Right lobe of liver (tissue), 6 donors: ENCODE data around the gene LCN2. TPM values are rescaled to one million over a fixed set of nuclear protein-coding genes. Genes with fewer than 3 reads are reported as not detected.

Experiments
- ATAC-seq, 4 donors: fragments of 200-7000 bp; cut with Tn5 transposase; one replicate each; pipeline ENCODE4 v1.9.1; 2020; ENCODE audit warnings: mild to moderate bottlenecking in 4 of 4, moderate library complexity in 4 of 4
- DNase-seq, 3 donors: peaks; one replicate each; pipeline ENCODE4 v3.0.0-alpha.2; 2020
- H3K27ac ChIP-seq, 3 donors: fragments of 200-600 bp; one replicate each; pipeline ENCODE4 v1.8.0; 2022
- H3K27me3 ChIP-seq, 2 donors: fragments of 200-600 bp; one replicate each; pipeline ENCODE4 v1.8.0; 2022
- H3K36me3 ChIP-seq, 4 donors: fragments of 200-600 bp; sonication (generic) in 1 of 4; one replicate each; pipeline versions ENCODE4 v1.5.1 to v1.8.0; 2017 to 2022; ENCODE audit warnings: control low read depth in 1 of 4
- H3K4me1 ChIP-seq, 4 donors: fragments of 200-600 bp; sonication (generic) in 1 of 4; one replicate each; pipeline versions ENCODE4 v1.5.1 to v1.8.0; 2017 to 2022; ENCODE audit warnings: control low read depth in 1 of 4
- H3K4me3 ChIP-seq, 3 donors: fragments of 200-600 bp; one replicate each; pipeline ENCODE4 v1.8.0; 2022
- H3K9me3 ChIP-seq, 4 donors: fragments of 200-600 bp; sonication (generic) in 1 of 4; one replicate each; pipeline versions ENCODE4 v1.5.1 to v1.8.0; 2017 to 2022; ENCODE audit warnings: control low read depth in 1 of 4
- CTCF ChIP-seq, 4 donors: fragments of 200-600 bp in 3 of 4; fragments of 450-650 bp in 1 of 4; IDR thresholded peaks; one replicate each; pipeline versions ENCODE4 v1.5.1 to v1.8.0; 2016 to 2022; ENCODE audit warnings: antibody characterized with exemption in 4 of 4, mild to moderate bottlenecking in 2 of 4
- POLR2A ChIP-seq: fragments of 450-650 bp; IDR thresholded peaks from one replicate; pipeline ENCODE4 v1.6.1; 2017; ENCODE audit warnings: antibody characterized with exemption, mild to moderate bottlenecking
- WGBS: methylation state at CpG from one replicate; pipeline ENCODE4 v1.1.6; 2018; ENCODE audit warnings: low coverage, low lambda C conversion rate; ENCODE audit not compliant: insufficient coverage; ENCODE audit errors: missing lambda C conversion rate; 5-methylcytosine and 5-hydroxymethylcytosine counted together
- intact Hi-C, 2 donors: fragments of 100-400 bp; cut with DNase I; formaldehyde crosslinking; loops; one replicate each; pipeline versions ENCODE4 v1.11.2 to v1.14.1; 2022
- total RNA-seq, 6 experiments: library from RNA; depleted of rRNA in 2 of 6; stranded (reverse); fragments of >200 nt in 2 of 6; fragmentation: NEBNext Ultra II Directional in 3 of 6; extraction: Animal tissue kit (Norgen Biotek cat#: 25700) in 3 of 6; gene quantifications; one replicate each; pipeline versions ENCODE4 v1.1.0 to v1.2.4, GENCODE V29; 2016 to 2023
- donor health status: DM: no; HTN: yes; CAD: no.
- donor health status: DM: no; HTN: no; CAD: no.
- donor health status: DM: no; HTN: no; CAD: no.
- donor health status: DM: no; HTN: yes; CAD: no.
- donor health status: DM: no; HTN: yes; CAD: no.

Gene LCN2
- total RNA-seq, 6 experiments from 2014 or later: 2.7 to 81.8 (median 18.1) TPM

GRCh38 chr9:128161215-128161902 is 12.1 kb downstream of the LCN2 start:
- Histone ChIP-seq H3K27ac (no peak overlapping the region), H3K4me1 (peaks cover 0 to 5% (median 0%) of the 10 kb centered on the region in 4 donors), H3K9me3 (no peaks in the 10 kb centered on the region), H3K36me3 (peaks cover 0 to 1% (median 0%) of the 10 kb centered on the region in 4 donors), H3K27me3 (no peaks in the 10 kb centered on the region), H3K4me3 (no peak overlapping the region)
- intact Hi-C loops: no loop called here
- TF ChIP-seq POLR2A (no peak), CTCF (IDR thresholded peaks at IDR 0.05) (no peak)
- ATAC-seq: no peak
- no peak for DNase-seq
- WGBS: 96% methylated on average over 12 of the region's 13 CpGs

GRCh38 chr9:128162215-128163026 is 13.2 kb downstream of the LCN2 start:
- ATAC-seq (no peak), DNase-seq (no peak)
- 79% methylated on average over 4 of the region's 10 CpGs for WGBS
- Histone ChIP-seq H3K27me3 (no peaks in the 10 kb centered on the region), H3K36me3 (peaks cover 0 to 12% (median 3%) of the 10 kb centered on the region in 4 donors), H3K4me1 (peaks cover 0 to 5% (median 0%) of the 10 kb centered on the region in 4 donors), H3K4me3 (no peak overlapping the region), H3K9me3 (no peaks in the 10 kb centered on the region), H3K27ac (no peak overlapping the region)
- TF ChIP-seq CTCF (IDR thresholded peaks at IDR 0.05) (no peak), POLR2A (no peak)
- intact Hi-C loops: no loop called here

- no peak overlapping the region for H3K27ac ChIP-seq
- ATAC-seq (no peak), DNase-seq (no peak)
- 100% methylated on average over 1 of the region's 6 CpGs for WGBS
- H3K27me3 ChIP-seq: no peaks in the 10 kb centered on the region
- H3K4me3 ChIP-seq: no peak overlapping the region
- no peaks in the 10 kb centered on the region for H3K9me3 ChIP-seq
- TF ChIP-seq POLR2A (no peak), CTCF (IDR thresholded peaks at IDR 0.05) (no peak)
- H3K4me1 ChIP-seq: peaks cover 0 to 5% (median 0%) of the 10 kb centered on the region in 4 donors
- intact Hi-C loops: no loop called here
- peaks cover 0 to 15% (median 3%) of the 10 kb centered on the region in 4 donors for H3K36me3 ChIP-seq
Observed at GRCh38 chr9:128163027-128163515, 13.8 kb downstream of the LCN2 start.

- DNase-seq: peak in 1 of 3 donors; percentile 52
- peaks cover 0 to 19% (median 6%) of the 10 kb centered on the region in 4 donors for H3K36me3 ChIP-seq
- H3K27me3 ChIP-seq: no peaks in the 10 kb centered on the region
- H3K9me3 ChIP-seq: no peaks in the 10 kb centered on the region
- TF ChIP-seq CTCF (IDR thresholded peaks at IDR 0.05) (no peak), POLR2A (no peak)
- no CpG with 5 or more reads among the region's 10 CpGs for WGBS
- no peak overlapping the region for H3K4me3 ChIP-seq
- no peak for ATAC-seq
- intact Hi-C loops: no loop called here
- peaks cover 0 to 5% (median 0%) of the 10 kb centered on the region in 4 donors for H3K4me1 ChIP-seq
- H3K27ac ChIP-seq: no peak overlapping the region
Observed at GRCh38 chr9:128163523-128164306, 14.5 kb downstream of the LCN2 start.
